AG10803 (cell line): ENCODE data around the gene HDDC3.
"Not testable (repeated sequence)": the region's sequence is repeated elsewhere in the genome, so short reads cannot be mapped to it uniquely, and the experiment has no call there.

Source experiments
- DNase-seq: peaks from one replicate; pipeline ENCODE4 v3.0.0; 2010; ENCODE audit warnings: low read depth
- H3K4me3 ChIP-seq: 2 replicates; pipeline ENCODE4 v1.5.1; 2011; ENCODE audit warnings: mild to moderate bottlenecking, low read length, control low read depth
- TF ChIP-seq, protein P1 (sequence below): conservative IDR thresholded peaks from 2 replicates; pipeline ENCODE4 v1.5.1; 2011; ENCODE audit warnings: mild to moderate bottlenecking, low read length, control low read depth, inconsistent platforms

Gene HDDC3

GRCh38 chr15:90902040-90902839 lies 30.1 kb downstream of the HDDC3 start:
- H3K4me3 ChIP-seq: peak overlapping the region; percentile 80
- TF ChIP-seq, protein P1, sequence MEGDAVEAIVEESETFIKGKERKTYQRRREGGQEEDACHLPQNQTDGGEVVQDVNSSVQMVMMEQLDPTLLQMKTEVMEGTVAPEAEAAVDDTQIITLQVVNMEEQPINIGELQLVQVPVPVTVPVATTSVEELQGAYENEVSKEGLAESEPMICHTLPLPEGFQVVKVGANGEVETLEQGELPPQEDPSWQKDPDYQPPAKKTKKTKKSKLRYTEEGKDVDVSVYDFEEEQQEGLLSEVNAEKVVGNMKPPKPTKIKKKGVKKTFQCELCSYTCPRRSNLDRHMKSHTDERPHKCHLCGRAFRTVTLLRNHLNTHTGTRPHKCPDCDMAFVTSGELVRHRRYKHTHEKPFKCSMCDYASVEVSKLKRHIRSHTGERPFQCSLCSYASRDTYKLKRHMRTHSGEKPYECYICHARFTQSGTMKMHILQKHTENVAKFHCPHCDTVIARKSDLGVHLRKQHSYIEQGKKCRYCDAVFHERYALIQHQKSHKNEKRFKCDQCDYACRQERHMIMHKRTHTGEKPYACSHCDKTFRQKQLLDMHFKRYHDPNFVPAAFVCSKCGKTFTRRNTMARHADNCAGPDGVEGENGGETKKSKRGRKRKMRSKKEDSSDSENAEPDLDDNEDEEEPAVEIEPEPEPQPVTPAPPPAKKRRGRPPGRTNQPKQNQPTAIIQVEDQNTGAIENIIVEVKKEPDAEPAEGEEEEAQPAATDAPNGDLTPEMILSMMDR: peak; percentile 76
- peak; percentile 76 for DNase-seq

DNA sequence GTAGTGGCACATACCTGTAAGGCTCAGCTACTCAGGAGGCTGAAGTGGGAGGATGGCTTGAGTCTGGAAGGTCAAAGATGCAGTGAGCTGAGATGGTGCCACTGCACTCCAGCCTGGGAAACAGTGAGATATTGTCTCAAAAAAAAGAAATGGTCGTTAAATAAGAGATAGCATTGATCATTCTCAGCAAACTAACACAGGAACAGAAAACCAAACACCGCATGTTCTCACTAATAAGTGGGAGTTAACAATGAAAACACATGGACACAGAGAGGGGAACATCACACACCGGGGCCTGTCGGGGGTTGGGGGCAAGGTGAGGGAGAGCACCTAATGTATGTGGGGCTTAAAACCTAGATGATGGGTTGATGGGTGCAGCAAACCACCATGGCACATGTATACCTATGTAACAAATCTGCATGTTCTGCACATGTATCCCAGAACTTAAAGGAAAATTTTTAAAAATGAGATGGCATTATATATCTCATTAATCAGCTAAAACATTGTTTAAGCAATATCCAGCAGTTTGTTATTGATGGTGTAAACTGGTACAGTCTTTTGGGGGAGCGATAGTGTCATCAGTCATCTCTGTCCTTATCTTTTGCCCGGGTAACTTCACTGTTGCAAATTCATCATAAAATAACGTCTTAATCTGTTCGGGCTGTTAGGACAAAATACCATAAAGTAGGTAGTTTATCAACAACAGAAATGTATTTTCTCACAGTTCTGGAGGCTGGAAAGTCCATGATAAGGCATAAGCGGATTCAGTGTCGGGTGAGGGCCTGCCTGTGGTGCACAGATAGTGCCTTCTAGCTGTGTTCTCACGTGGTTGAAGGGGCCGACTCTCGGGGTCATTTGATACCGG lies 30.9 kb downstream of the HDDC3 start:
- H3K4me3 ChIP-seq: peak overlapping the region; percentile 80
- DNase-seq: no peak
- TF ChIP-seq, protein P1: no peak

- not testable (repeated sequence) for H3K4me3 ChIP-seq, DNase-seq
Observed at GRCh38 chr15:90897131-90897655, 35.2 kb downstream of the HDDC3 start.

GRCh38 chr15:90895571-90896117 lies 36.7 kb downstream of the HDDC3 start:
- H3K4me3 ChIP-seq: no peak overlapping the region
- TF ChIP-seq, protein P1: no peak
- DNase-seq: no peak

- TF ChIP-seq, protein P1: no peak
- no peak for DNase-seq
- no peak overlapping the region for H3K4me3 ChIP-seq
Observed at GRCh38 chr15:90893175-90894090, 38.9 kb downstream of the HDDC3 start.

- no peak overlapping the region for H3K4me3 ChIP-seq
- DNase-seq: no peak
- TF ChIP-seq, protein P1: no peak
Observed at GRCh38 chr15:90892498-90893174, 39.7 kb downstream of the HDDC3 start.
